T47D (cell line): ENCODE data around the gene ZCCHC24.

Experiments used
- DNase-seq, 2 experiments: peaks; one replicate each; pipeline versions ENCODE4 v3.0.0 to v3.0.0-alpha.2; 2011 to 2012; ENCODE audit warnings: low read depth in 1 of 2, low spot score in 1 of 2
- JUND ChIP-seq: IDR thresholded peaks from 2 replicates; pipeline ENCODE4 v1.6.1; 2012; ENCODE audit warnings: low read depth
- in situ Hi-C: cut with HindIII; loops from 2 replicates; pipeline ENCODE4 v1.10.0; 2016; ENCODE audit warnings: low sequenced_read_pairs, low pct_unique_long_range_greater_than_20kb

ZCCHC24 gene

DNA sequence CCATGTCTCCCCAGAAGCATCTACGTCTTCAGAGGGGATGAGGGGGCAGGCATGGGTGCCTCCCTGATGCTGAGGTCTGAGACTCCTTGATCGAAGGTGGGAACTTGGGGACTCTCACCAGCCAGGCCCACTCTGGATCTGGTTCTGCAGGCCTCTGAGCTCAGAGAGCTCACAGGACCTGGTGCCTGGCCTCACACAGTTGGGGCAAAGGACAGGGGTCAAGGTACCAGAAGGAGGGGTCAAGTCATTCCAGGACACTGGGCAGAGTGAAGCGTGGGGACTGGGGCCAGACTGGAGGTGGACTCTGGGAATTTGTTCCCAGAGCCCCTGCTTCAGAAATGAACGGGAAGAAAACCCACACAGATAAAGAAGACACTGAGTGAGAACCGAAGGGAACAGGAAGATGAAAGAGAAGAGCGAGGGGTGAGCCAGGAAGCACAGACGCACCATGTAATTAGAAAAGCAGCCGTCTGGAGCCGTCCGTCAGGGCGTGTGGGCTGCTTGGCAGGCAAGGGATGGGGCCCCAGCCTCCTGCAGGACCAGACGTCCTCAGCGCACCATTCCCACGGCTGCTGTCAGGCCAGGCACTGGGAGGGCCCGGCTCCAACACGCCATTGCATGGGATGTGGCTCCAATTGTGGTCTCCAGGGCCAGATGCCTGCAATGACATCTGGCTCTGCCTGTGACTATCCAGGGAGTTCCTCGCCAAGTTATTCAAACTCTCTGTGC is 47.7 kb downstream of the ZCCHC24 start:
- DNase-seq = no peak
- in situ Hi-C loops = no loop called here
- TF ChIP-seq JUND = no peak

DNA sequence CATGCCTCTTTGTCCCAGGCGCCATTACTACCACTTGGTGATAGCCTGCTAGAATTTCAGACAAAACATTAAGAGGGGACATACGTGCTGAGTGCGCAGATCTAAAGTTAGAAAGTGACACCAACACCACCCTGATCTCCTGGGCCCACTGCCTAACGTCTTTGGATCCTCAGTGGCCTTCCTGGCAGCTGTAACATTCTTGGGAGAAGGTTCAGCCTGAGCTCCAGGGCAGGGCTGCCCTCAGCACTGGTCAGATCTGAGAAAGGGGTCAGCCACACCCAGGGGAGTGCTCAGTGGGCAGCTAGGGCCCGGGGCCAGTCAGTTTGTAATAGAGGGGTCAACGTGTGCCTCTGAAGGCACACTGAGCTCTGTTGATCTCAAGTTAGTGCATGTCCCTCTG is 48.4 kb downstream of the ZCCHC24 start:
- in situ Hi-C loops = no loop called here
- no peak for TF ChIP-seq JUND
- DNase-seq = no peak

DNA sequence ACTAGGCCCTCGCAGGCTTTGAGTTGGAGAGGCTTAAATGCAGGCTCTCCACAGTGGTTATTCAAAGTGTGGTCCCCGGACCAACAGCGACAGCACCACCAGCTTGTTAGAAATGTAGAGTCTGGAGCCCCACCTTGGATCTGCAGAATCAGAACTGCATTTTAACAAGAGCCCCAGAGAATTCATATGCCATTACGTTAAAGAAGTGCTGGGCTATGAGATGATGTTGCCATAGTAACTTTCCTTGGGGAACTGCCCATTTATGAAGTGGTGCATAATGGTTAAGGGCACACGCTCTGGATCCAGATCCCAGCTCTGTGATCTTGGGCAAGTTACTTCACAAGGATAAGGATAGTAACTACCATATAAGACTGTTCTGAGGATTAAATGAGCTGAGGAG is 48.9 kb downstream of the ZCCHC24 start:
- TF ChIP-seq JUND = no peak
- no peak for DNase-seq
- in situ Hi-C loops = no loop called here

DNA sequence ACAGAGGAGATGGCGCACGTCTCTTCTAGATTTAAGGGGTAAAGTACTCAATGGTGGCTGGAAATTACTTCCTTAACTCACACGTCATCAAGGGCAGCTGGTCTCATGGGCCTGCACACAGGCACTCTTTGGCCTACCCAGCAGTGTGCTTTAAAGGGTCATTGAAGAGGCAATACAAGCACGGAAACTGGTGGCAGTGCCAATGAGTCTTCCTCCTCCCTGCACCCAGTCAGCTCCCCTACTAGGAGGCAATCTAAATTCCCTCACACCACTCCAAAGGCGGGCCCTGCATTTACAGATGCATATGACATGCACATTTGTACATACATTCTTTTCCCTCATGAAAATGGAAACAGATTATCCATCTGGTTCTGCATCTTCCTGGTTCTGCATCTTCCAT is 50.8 kb downstream of the ZCCHC24 start:
- in situ Hi-C loops = no loop called here
- TF ChIP-seq JUND = no peak

DNA sequence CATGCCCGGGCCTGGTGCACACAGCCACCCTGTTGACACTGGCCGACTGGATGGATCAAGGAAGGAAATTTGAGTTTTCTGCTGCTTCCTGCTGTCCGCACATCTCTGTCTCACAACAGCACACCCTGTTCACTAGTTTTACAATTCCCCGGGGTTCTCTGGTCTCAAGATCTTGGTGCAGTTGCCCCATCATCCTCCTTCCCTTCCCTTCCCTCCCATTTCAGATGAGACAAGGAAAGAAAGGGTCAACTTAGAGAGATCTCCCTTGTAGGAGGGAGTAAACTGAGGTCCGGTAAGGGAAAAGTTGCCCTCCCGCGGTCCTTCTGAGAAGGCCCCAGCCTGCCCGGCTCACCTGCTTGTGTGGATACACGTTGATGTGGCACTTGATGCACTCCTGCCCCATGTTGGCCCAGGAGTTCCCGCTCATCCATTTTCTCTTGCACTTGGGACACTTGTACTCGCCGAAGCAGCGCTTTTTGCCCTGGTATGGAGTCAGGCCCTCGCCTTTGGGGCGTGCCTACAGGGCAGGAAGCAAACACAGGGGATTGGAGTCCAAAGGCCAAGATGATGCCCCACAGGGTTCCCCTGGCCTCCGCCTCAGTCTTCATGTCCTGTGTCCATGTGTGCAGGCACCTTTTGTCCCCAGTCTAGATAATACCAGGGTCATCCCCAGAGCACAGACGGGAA is 51.4 kb downstream of the ZCCHC24 start:
- TF ChIP-seq JUND = no peak
- in situ Hi-C loops = no loop called here
- DNase-seq = no peak

More for the DNA sequence above, 50.8 kb downstream of the ZCCHC24 start:
- no peak for DNase-seq

DNA sequence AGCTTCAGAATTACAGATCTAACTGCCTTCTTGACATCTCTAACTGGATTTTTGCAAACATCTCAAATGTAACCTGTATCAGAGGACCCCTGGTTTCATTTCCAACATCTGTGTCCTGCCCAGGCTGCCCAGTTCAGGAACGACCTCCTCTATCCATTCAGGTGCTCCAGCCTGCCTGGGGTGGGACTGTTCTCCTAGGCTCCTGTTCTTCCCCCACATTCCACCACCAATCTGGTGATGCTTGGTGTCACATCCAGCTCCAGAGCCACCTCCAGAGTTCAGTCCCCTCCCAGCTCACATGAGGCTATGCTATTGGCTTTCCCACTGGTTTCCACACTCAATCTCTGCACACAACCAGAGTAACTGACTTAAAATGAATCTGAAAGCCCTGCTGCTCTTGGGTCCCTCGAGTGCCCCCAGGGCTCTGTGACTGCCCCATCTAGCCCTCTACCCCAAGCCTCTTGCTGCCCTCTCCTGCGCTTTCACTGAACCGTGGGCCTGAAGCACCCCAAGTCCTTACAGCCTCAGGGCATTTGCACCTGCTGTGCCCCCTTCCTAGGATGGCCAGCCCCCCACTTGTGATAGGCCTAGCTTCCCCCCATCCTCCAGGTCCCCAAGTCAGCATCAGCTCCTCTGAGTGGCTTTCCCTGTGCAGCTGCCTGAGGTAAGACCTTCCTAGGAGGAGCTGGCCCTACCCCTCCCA is 52.1 kb downstream of the ZCCHC24 start:
- in situ Hi-C loops = no loop called here
- TF ChIP-seq JUND = no peak
- DNase-seq = no peak

DNA sequence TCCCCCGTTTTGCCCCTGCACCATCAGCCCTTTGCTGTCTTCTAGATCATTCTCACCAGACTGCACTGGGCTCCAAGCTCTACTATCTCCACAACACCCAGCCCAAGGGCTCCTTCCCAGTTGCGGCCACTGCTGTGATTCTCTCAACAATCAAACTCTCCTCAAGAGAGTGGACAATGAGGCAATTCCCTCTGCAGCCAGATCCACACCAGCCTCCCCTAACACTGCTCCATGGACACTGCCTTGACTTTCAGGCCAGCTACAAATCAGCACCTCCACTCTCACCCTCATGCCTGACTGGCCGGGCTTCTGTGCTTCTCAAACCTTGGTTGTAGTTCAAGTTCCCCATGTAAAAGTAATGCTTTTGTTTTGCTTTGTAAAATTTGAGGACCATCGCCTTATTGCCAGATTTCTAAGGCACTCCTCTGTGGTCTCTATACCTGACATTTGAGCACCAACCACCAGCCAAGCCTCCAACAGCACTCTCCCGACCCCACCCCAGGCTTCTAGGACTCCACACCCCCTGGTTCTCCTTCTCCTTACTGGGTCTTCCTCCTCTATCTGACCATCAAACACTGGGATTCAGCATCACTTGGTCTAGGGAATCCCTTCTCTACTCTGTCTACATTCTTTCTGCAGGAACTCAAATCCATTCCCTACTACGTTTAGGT is 52.8 kb downstream of the ZCCHC24 start:
- in situ Hi-C loops = no loop called here
- no peak for DNase-seq
- TF ChIP-seq JUND = no peak

DNA sequence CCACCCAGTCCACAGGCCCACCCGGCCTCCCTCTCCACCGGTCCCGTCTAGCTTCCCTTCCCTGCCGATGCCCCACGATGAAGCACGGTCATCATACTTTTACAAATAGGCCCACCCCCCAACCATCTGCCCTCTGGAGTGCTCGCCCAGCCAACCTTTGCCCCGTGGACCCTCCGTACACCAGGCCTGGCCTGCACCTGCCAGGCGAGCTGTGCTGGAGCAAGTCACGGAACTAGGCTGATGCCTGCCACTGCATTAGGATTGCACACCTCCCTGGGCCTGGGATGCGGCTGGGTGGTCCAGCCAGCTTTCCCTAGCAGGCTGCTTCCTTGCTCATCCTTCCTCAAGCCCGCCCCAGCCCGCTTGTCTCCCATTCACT is 53.4 kb downstream of the ZCCHC24 start:
- in situ Hi-C loops = no loop called here
- DNase-seq = no peak
- TF ChIP-seq JUND = no peak

DNA sequence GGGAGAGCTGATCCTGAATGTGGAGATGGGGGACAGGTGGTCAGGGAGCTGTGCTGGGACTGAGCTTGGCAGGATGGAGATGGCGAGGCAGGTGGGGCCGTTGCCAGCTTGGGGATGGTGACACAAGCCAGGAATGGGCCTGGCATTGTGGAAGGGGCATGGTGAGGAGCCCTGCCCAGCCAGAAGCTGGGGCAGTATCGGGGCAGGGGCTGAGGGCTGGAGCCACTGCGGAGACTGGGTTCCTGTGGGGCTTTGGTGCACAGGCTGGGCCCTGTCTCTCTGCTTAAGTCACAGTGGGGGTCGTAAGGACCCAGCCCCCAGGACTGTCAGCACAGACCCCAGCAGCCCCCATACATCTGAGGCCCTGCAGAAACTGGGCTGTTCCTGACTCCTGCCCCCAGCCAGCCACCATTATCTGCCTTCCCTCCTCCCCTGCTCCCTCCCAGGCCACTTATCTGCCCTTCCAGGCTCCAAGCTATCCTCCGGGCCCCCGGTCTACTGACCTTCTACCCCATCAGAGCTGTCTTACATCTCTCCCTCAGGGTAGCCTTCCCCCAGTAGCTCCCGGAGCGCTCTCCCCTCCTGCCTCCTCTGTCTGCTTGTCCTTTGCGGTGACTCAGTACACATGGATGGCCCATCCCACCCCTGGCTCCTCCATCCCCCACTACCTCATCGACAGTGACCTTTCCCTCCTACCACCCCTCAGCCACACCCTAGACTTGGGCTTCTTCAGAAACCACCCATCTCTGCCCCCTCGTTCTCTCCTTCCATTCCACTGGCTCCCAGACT is 54.0 kb downstream of the ZCCHC24 start:
- in situ Hi-C loops = no loop called here
- no peak for DNase-seq

DNA sequence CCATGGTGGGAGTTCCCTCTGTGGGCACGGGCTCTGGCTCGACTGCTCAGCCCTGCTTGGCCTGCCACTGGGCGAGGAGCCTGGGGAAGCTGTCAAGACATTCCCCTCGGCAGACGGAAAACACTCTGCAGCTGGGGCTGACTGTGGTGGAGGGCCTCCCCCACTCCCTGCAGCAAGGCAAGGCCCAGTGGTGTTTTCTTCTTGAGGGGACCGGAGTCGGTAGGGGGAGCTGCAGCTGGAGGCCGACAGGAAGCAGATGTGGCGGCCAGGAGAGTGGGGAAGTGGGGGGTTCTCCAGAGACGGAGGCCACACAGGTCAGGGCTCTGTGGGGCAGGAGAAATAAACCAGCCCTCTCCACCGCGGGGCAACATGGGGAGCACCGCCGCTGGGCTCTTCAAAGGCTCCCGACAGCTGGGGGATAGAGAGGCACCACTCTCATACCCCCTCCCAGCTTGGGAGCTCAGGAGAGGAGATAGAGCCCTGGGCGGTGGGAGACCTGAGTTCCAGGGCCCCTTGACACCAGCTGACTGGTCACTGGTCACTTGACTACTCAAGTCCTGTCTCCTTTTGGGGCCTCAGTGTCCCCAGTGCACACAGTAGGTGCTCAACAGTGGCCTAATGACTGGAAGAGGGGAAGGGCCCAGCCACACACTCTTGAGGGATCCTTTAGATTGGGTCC is 54.7 kb downstream of the ZCCHC24 start:
- in situ Hi-C loops = no loop called here
- no peak for TF ChIP-seq JUND
- no peak for DNase-seq

More for the DNA sequence above, 54.0 kb downstream of the ZCCHC24 start:
- TF ChIP-seq JUND = no peak

DNA sequence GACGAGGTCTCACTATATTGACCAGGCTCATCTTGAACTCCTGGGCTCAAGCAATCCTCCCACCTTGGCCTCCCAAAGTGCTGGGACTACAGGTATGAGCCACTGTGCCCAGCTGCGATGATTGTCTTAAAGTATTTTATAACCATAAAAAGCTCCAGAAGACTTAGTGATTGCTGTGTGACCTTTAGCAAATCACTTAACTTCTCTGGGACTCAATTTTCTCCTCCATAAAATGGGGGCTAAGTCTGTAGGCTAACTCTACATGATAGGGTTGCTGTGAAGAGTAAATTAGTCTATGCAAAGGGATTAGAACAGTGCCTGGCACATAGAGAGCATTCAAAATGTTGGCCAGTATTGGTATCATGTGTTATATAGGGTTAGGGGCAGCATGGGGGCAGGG is 55.4 kb downstream of the ZCCHC24 start:
- DNase-seq = no peak
- TF ChIP-seq JUND = no peak
- in situ Hi-C loops = no loop called here
